H9 (cell line): ENCODE results near the gene EFCAB11. TPM values are rescaled to one million over a fixed set of nuclear protein-coding genes. Genes with fewer than 3 reads are reported as not detected.

ENCODE experiments used
- DNase-seq: peaks from one replicate; pipeline ENCODE4 v3.0.0-alpha.2; 2017
- H2AFZ ChIP-seq: one replicate; pipeline ENCODE4 v1.6.1; 2013; ENCODE audit warnings: mild to moderate bottlenecking, low read length, control low read depth, moderate library complexity
- H2AK5ac ChIP-seq: 2 replicates; pipeline ENCODE4 v1.6.1; 2013; ENCODE audit warnings: low read length, control low read depth, mixed read lengths; ENCODE audit not compliant: insufficient read length
- H2BK120ac ChIP-seq: one replicate; pipeline ENCODE4 v1.6.1; 2013; ENCODE audit warnings: low read depth, mild to moderate bottlenecking, low read length, control low read depth, inconsistent platforms; ENCODE audit not compliant: poor library complexity, severe bottlenecking
- H2BK12ac ChIP-seq: 2 replicates; pipeline ENCODE4 v1.6.1; 2013; ENCODE audit warnings: low read length, control low read depth, mixed read lengths, low read depth; ENCODE audit not compliant: insufficient read length
- H2BK15ac ChIP-seq: 2 replicates; pipeline ENCODE4 v1.6.1; 2013; ENCODE audit warnings: low read depth, low read length, control low read depth
- H2BK20ac ChIP-seq: one replicate; pipeline ENCODE4 v1.6.1; 2013; ENCODE audit warnings: low read depth, mild to moderate bottlenecking, low read length, control low read depth, inconsistent platforms; ENCODE audit not compliant: poor library complexity, severe bottlenecking
- H2BK5ac ChIP-seq: 2 replicates; pipeline ENCODE4 v1.6.1; 2013; ENCODE audit warnings: low read length, control low read depth, mixed read lengths; ENCODE audit not compliant: insufficient read length
- H3K14ac ChIP-seq: 2 replicates; pipeline ENCODE4 v1.6.1; 2013; ENCODE audit warnings: low read length, control low read depth; ENCODE audit not compliant: insufficient read depth
- H3K18ac ChIP-seq: 2 replicates; pipeline ENCODE4 v1.6.1; 2013; ENCODE audit warnings: low read depth, mild to moderate bottlenecking, mixed read lengths, low read length, control low read depth; ENCODE audit not compliant: insufficient read length
- H3K23ac ChIP-seq: 2 replicates; pipeline ENCODE4 v1.6.1; 2013; ENCODE audit warnings: low read length, control low read depth, mixed read lengths, low read depth; ENCODE audit not compliant: insufficient read length
- H3K23me2 ChIP-seq: 2 replicates; pipeline ENCODE4 v1.6.1; 2013; ENCODE audit warnings: low read depth, mild to moderate bottlenecking, mixed read lengths, low read length, control low read depth; ENCODE audit not compliant: insufficient read length, poor library complexity, severe bottlenecking
- H3K27ac ChIP-seq: 2 replicates; pipeline ENCODE4 v1.5.1; 2013; ENCODE audit warnings: low read length, control low read depth, mixed read lengths, low read depth; ENCODE audit not compliant: insufficient read length
- H3K27me3 ChIP-seq: 2 replicates; pipeline ENCODE4 v1.6.1; 2013; ENCODE audit warnings: low read length, control low read depth, inconsistent platforms; ENCODE audit not compliant: insufficient read depth
- H3K4ac ChIP-seq: 2 replicates; pipeline ENCODE4 v1.6.1; 2013; ENCODE audit warnings: low read depth, mild to moderate bottlenecking, control low read depth, inconsistent platforms, low read length, moderate library complexity
- H3K4me1 ChIP-seq: 2 replicates; pipeline ENCODE4 v1.6.1; 2013; ENCODE audit warnings: low read length, control low read depth, inconsistent platforms; ENCODE audit not compliant: insufficient read depth
- H3K4me2 ChIP-seq: 2 replicates; pipeline ENCODE4 v1.6.1; 2013; ENCODE audit warnings: low read length, control low read depth, mixed read lengths; ENCODE audit not compliant: insufficient read length, insufficient read depth
- H3K56ac ChIP-seq: 2 replicates; pipeline ENCODE4 v1.6.1; 2013; ENCODE audit warnings: low read depth, mild to moderate bottlenecking, mixed read lengths, low read length, control low read depth; ENCODE audit not compliant: insufficient read length
- H3K79me1 ChIP-seq: 2 replicates; pipeline ENCODE4 v1.6.1; 2013; ENCODE audit warnings: low read depth, mild to moderate bottlenecking, moderate library complexity, low read length, control low read depth, inconsistent platforms; ENCODE audit not compliant: insufficient read depth, poor library complexity, severe bottlenecking
- H3K79me2 ChIP-seq: 2 replicates; pipeline ENCODE4 v1.6.1; 2013; ENCODE audit warnings: low read length, control low read depth, inconsistent platforms; ENCODE audit not compliant: insufficient read depth
- H3K9ac ChIP-seq: 2 replicates; pipeline ENCODE4 v1.6.1; 2013; ENCODE audit warnings: low read length, control low read depth, mixed read lengths; ENCODE audit not compliant: insufficient read length; ENCODE audit errors: extremely low read depth
- H3K9me3 ChIP-seq: one replicate; pipeline ENCODE4 v1.6.1; 2013; ENCODE audit warnings: low read depth, low read length, inconsistent platforms; ENCODE audit not compliant: control insufficient read depth
- H3T11ph ChIP-seq: one replicate; pipeline ENCODE4 v1.6.1; 2013; ENCODE audit warnings: mild to moderate bottlenecking, low read length, control low read depth, inconsistent platforms
- H4K20me1 ChIP-seq: one replicate; pipeline ENCODE4 v1.6.1; 2013; ENCODE audit not compliant: control insufficient read depth, insufficient read length, insufficient read depth
- H4K5ac ChIP-seq: 2 replicates; pipeline ENCODE4 v1.6.1; 2013; ENCODE audit warnings: low read depth, mild to moderate bottlenecking, mixed read lengths, low read length, control low read depth; ENCODE audit not compliant: insufficient read length
- H4K8ac ChIP-seq: replicated peaks from 2 replicates; pipeline ENCODE4 v1.6.1; 2013; ENCODE audit warnings: low read length, control low read depth, mixed read lengths, low read depth; ENCODE audit not compliant: insufficient read length
- H4K91ac ChIP-seq: 2 replicates; pipeline ENCODE4 v1.6.1; 2013; ENCODE audit warnings: low read depth, mild to moderate bottlenecking, moderate library complexity, mixed read lengths, low read length, control low read depth; ENCODE audit not compliant: insufficient read length
- H3K27ac Mint-ChIP-seq, 3 experiments: 2 replicates in 2 of 3; 3 replicates in 1 of 3; pipeline ENCODE4 v1.8.0; 2020 to 2021; ENCODE audit warnings: mixed read lengths in 3 of 3, mild to moderate bottlenecking in 1 of 3, moderate library complexity in 1 of 3
- H3K27me3 Mint-ChIP-seq: 2 replicates; pipeline ENCODE4 v1.8.0; 2021; ENCODE audit warnings: low read depth, mild to moderate bottlenecking, moderate library complexity, mixed read lengths
- H3K36me3 Mint-ChIP-seq, 3 experiments: 2 replicates in 2 of 3; 3 replicates in 1 of 3; pipeline ENCODE4 v1.8.0; 2020 to 2021; ENCODE audit warnings: low read depth in 3 of 3, mixed read lengths in 3 of 3; ENCODE audit not compliant: insufficient read depth in 1 of 3
- H3K4me1 Mint-ChIP-seq, 2 experiments: 2 replicates each; pipeline ENCODE4 v1.8.0; 2020; ENCODE audit warnings: mixed read lengths in 2 of 2
- H3K4me3 Mint-ChIP-seq, 2 experiments: 2 replicates in 1 of 2; 3 replicates in 1 of 2; pipeline ENCODE4 v1.8.0; 2020 to 2021; ENCODE audit warnings: mild to moderate bottlenecking in 2 of 2, mixed read lengths in 2 of 2, moderate library complexity in 1 of 2
- H3K9me3 Mint-ChIP-seq, 2 experiments: 2 replicates in 1 of 2; 3 replicates in 1 of 2; pipeline ENCODE4 v1.8.0; 2020; ENCODE audit warnings: mild to moderate bottlenecking in 2 of 2, mixed read lengths in 2 of 2, moderate library complexity in 1 of 2
- WGBS: extraction: QIAGEN DNeasy Blood & Tissue Kit; methylation state at CpG from one replicate; pipeline ENCODE4 v1.1.7; 2013; ENCODE audit warnings: missing lambda C conversion rate, low lambda C conversion rate, mixed read lengths; ENCODE audit not compliant: insufficient read length; ENCODE audit errors: extremely low coverage; 5-methylcytosine and 5-hydroxymethylcytosine counted together
- total RNA-seq: library from RNA; stranded (reverse); gene quantifications from 2 replicates; pipeline ENCODE4 v1.2.1, GENCODE V29; 2021
- TF ChIP-seq, protein P1 (sequence below): fragments of 200-600 bp; sonication (generic); conservative IDR thresholded peaks from 3 replicates; pipeline ENCODE4 v1.8.0; 2021; ENCODE audit warnings: antibody characterized with exemption, mild to moderate bottlenecking

Gene EFCAB11
- total RNA-seq, 1 experiment from 2014 or later: 17.4 TPM

DNA sequence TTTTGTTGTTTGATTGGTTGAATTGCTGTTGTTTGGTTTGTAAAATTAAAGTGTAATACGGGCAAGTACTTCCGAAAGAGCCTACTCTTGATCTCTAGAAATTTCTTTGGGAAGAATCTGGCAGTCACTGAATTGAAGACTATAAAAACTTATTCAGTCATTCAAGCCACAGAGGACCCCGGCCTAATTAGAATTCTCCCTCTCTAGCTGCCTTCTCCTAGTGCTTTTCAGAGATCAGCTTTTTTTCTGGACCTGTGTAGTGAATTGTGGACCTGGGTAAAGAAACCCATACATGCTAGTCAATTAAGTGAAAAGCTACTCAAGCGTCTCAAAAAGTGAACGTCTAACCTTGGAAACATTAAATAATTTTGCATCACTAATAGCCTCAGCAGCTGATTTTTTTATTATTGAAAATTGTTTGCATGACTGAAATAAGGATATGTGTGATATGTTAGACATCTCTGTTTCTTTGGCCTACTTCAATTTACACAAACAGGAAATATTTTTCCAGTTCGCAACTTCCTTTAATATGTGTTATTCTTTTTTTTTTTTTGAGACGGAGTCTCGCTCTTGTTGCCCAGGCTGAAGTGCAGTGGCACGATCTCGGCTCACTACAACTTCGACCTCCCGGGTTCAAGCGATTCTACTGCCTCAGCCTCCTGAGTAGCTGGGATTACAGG is 27.2 kb downstream of the EFCAB11 start:
- TF ChIP-seq, protein P1, sequence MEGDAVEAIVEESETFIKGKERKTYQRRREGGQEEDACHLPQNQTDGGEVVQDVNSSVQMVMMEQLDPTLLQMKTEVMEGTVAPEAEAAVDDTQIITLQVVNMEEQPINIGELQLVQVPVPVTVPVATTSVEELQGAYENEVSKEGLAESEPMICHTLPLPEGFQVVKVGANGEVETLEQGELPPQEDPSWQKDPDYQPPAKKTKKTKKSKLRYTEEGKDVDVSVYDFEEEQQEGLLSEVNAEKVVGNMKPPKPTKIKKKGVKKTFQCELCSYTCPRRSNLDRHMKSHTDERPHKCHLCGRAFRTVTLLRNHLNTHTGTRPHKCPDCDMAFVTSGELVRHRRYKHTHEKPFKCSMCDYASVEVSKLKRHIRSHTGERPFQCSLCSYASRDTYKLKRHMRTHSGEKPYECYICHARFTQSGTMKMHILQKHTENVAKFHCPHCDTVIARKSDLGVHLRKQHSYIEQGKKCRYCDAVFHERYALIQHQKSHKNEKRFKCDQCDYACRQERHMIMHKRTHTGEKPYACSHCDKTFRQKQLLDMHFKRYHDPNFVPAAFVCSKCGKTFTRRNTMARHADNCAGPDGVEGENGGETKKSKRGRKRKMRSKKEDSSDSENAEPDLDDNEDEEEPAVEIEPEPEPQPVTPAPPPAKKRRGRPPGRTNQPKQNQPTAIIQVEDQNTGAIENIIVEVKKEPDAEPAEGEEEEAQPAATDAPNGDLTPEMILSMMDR: no peak
- no CpG with 5 or more reads among the region's 13 CpGs for WGBS
- Histone ChIP-seq H3K27me3 (no peaks in the 10 kb centered on the region), H3K9ac (no peak overlapping the region), H3K4ac (no peak overlapping the region), H3K23ac (no peak overlapping the region), H4K91ac (no peak overlapping the region), H3K56ac (no peak overlapping the region), H2BK12ac (no peak overlapping the region), H3K14ac (no peak overlapping the region), H4K20me1 (no peaks in the 10 kb centered on the region), H3T11ph (no peak overlapping the region), H3K18ac (no peak overlapping the region), H3K23me2 (no peaks in the 10 kb centered on the region), H2AFZ (no peak overlapping the region), H2BK5ac (no peak overlapping the region), H2AK5ac (no peak overlapping the region), H2BK120ac (no peak overlapping the region), H4K8ac (no peak overlapping the region), H3K79me2 (no peaks in the 10 kb centered on the region), H3K79me1 (no peaks in the 10 kb centered on the region), H3K4me2 (no peak overlapping the region), H3K4me1 (no peaks in the 10 kb centered on the region), H4K5ac (no peak overlapping the region), H2BK15ac (no peak overlapping the region), H3K27ac (no peak overlapping the region), H2BK20ac (no peak overlapping the region), H3K9me3 (no peaks in the 10 kb centered on the region)
- H3K27me3 Mint-ChIP-seq: no peaks in the 10 kb centered on the region
- no peaks in the 10 kb centered on the region for H3K9me3 Mint-ChIP-seq
- no peak overlapping the region for H3K4me3 Mint-ChIP-seq
- no peak overlapping the region; a peak in 1 of 7 replicates for H3K27ac Mint-ChIP-seq
- DNase-seq: no peak
- peaks cover 6 to 7% of the 10 kb centered on the region in 2 experiments for H3K4me1 Mint-ChIP-seq
- H3K36me3 Mint-ChIP-seq: peaks cover 0 to 3% (median 1%) of the 10 kb centered on the region in 3 experiments; a peak in 2 of 7 replicates
